Ammon's horn (tissue), 1 donor: Measurements from ENCODE around the gene POU6F2.
"Not testable (repeated sequence)": the region's sequence is repeated elsewhere in the genome, so short reads cannot be mapped to it uniquely, and the experiment has no call there.

Experiments used
- DNase-seq: peaks from one replicate; pipeline ENCODE4 v3.0.0-alpha.2; 2016; ENCODE audit warnings: low spot score

The POU6F2 gene

GRCh38 chr7:38992203-38992602, 14.5 kb downstream of the POU6F2 start:
- no peak for DNase-seq

GRCh38 chr7:39001595-39001994, 23.9 kb downstream of the POU6F2 start:
- DNase-seq: no peak

- DNase-seq: no peak
These were observed 25.0 kb downstream of the POU6F2 start for GRCh38 chr7:39002755-39003154.

GRCh38 chr7:39005036-39005435, 27.3 kb downstream of the POU6F2 start:
- no peak for DNase-seq

- DNase-seq: no peak
These were observed 27.8 kb downstream of the POU6F2 start for GRCh38 chr7:39005461-39005860.

- not testable (repeated sequence) for DNase-seq
These were observed 35.6 kb downstream of the POU6F2 start for GRCh38 chr7:39013049-39013939.

- no peak for DNase-seq
These were observed 38.9 kb downstream of the POU6F2 start for GRCh38 chr7:39016609-39017008.

GRCh38 chr7:39017369-39017915, 39.7 kb downstream of the POU6F2 start:
- DNase-seq: no peak

GRCh38 chr7:39022796-39023195, 45.1 kb downstream of the POU6F2 start:
- DNase-seq: no peak

GRCh38 chr7:39027491-39027890, 49.8 kb downstream of the POU6F2 start:
- DNase-seq: no peak

- DNase-seq: no peak
These were observed 56.3 kb downstream of the POU6F2 start for GRCh38 chr7:39033885-39034624.

- no peak for DNase-seq
These were observed 57.4 kb downstream of the POU6F2 start for GRCh38 chr7:39035156-39035555.

GRCh38 chr7:39035903-39036302, 58.2 kb downstream of the POU6F2 start:
- DNase-seq: no peak

GRCh38 chr7:39042670-39043069, 65.0 kb downstream of the POU6F2 start:
- DNase-seq: no peak

- DNase-seq: no peak
These were observed 65.8 kb downstream of the POU6F2 start for GRCh38 chr7:39043531-39043930.

GRCh38 chr7:39044489-39044888, 66.8 kb downstream of the POU6F2 start:
- no peak for DNase-seq

- DNase-seq: no peak
These were observed 67.5 kb downstream of the POU6F2 start for GRCh38 chr7:39045231-39045630.

- DNase-seq: no peak
These were observed 73.6 kb downstream of the POU6F2 start for GRCh38 chr7:39051279-39051678.

- no peak for DNase-seq
These were observed 74.0 kb downstream of the POU6F2 start for GRCh38 chr7:39051707-39052106.

- no peak for DNase-seq
These were observed 77.0 kb downstream of the POU6F2 start for GRCh38 chr7:39054731-39055130.

GRCh38 chr7:39056153-39056552, 78.4 kb downstream of the POU6F2 start:
- DNase-seq: no peak

GRCh38 chr7:39062811-39063210, 85.1 kb downstream of the POU6F2 start:
- no peak for DNase-seq

- no peak for DNase-seq
These were observed 91.3 kb downstream of the POU6F2 start for GRCh38 chr7:39069031-39069430.
